Spleen (tissue), 11 donors: ENCODE measurements around the gene PRRT4. TPM values are rescaled to one million over a fixed set of nuclear protein-coding genes. Genes with fewer than 3 reads are reported as not detected.

Source experiments
- DNase-seq: peaks from one replicate; pipeline ENCODE4 v3.0.0-alpha.2; 2020
- H3K27ac ChIP-seq, 8 donors: fragments of 200-600 bp; sonication (generic) in 7 of 8; 1 replicate in 4 of 8; 2 replicates in 4 of 8; pipeline versions ENCODE4 v1.5.0 to v1.8.0; 2016 to 2021; ENCODE audit warnings: inconsistent platforms in 4 of 8, mild to moderate bottlenecking in 4 of 8, moderate library complexity in 1 of 8
- H3K27me3 ChIP-seq, 7 donors: fragments of 200-600 bp; sonication (generic) in 6 of 7; replicated peaks in 1 of 7; 1 replicate in 4 of 7; 2 replicates in 3 of 7; pipeline versions ENCODE4 v1.5.0 to v1.8.0; 2016 to 2021; ENCODE audit warnings: inconsistent platforms in 3 of 7, mild to moderate bottlenecking in 1 of 7
- H3K36me3 ChIP-seq, 6 donors: fragments of 200-600 bp; sonication (generic) in 5 of 6; 1 replicate in 4 of 6; 2 replicates in 2 of 6; pipeline versions ENCODE4 v1.5.0 to v1.8.0; 2016 to 2021; ENCODE audit warnings: inconsistent platforms in 2 of 6
- H3K4me1 ChIP-seq, 6 donors: fragments of 200-600 bp; sonication (generic) in 5 of 6; 1 replicate in 3 of 6; 2 replicates in 3 of 6; pipeline versions ENCODE4 v1.5.0 to v1.8.0; 2016 to 2021; ENCODE audit warnings: inconsistent platforms in 3 of 6
- H3K4me3 ChIP-seq, 8 donors: fragments of 200-600 bp; sonication (generic) in 7 of 8; 1 replicate in 4 of 8; 2 replicates in 4 of 8; pipeline versions ENCODE4 v1.5.0 to v1.8.0; 2016 to 2021; ENCODE audit warnings: inconsistent platforms in 4 of 8, mild to moderate bottlenecking in 4 of 8, moderate library complexity in 2 of 8
- H3K9me3 ChIP-seq, 8 donors: fragments of 200-600 bp; sonication (generic) in 7 of 8; 1 replicate in 4 of 8; 2 replicates in 4 of 8; pipeline versions ENCODE4 v1.5.0 to v1.8.0; 2016 to 2021; ENCODE audit warnings: inconsistent platforms in 4 of 8
- POLR2A ChIP-seq, 3 donors: fragments of 450-650 bp; IDR thresholded peaks; one replicate each; pipeline ENCODE4 v1.5.1; 2017; ENCODE audit warnings: antibody characterized with exemption in 3 of 3, mild to moderate bottlenecking in 1 of 3
- POLR2AphosphoS5 ChIP-seq, 3 donors: sonication (generic); formaldehyde crosslinking; IDR thresholded peaks; one replicate each; pipeline ENCODE4 v1.5.1; 2017; ENCODE audit warnings: antibody characterized with exemption in 3 of 3
- WGBS, 5 donors: extraction: QIAGEN DNeasy Blood & Tissue Kit in 3 of 5; methylation state at CpG; one replicate each; pipeline versions ENCODE4 v1.1.5 to v1.1.7; 2013 to 2018; 5-methylcytosine and 5-hydroxymethylcytosine counted together
- intact Hi-C: fragments of 100-400 bp; cut with DNase I; formaldehyde crosslinking; loops from one replicate; pipeline ENCODE4 v1.15.0; 2023; ENCODE audit warnings: low total_unique reads
- polyA plus RNA-seq, 3 donors: library from polyadenylated mRNA; stranded (reverse); fragments of 200-250 nt; gene quantifications; one replicate each; pipeline ENCODE4 v1.2.1, GENCODE V29; 2013
- total RNA-seq, 7 donors: library from RNA; depleted of rRNA in 3 of 7; stranded (reverse); fragments of >200 nt in 3 of 7; fragmentation: NEBNext Ultra II Directional in 4 of 7; extraction: Animal tissue kit (Norgen Biotek cat#: 25700) in 4 of 7; gene quantifications; one replicate each; pipeline versions ENCODE4 v1.1.0 to v1.2.1, GENCODE V29; 2016 to 2021
- TF ChIP-seq, protein P1 (sequence below), 11 experiments: fragments of 200-600 bp in 7 of 11; fragments of 450-650 bp in 4 of 11; sonication (generic) in 4 of 11; IDR thresholded peaks in 8 of 11; conservative IDR thresholded peaks in 3 of 11; 1 replicate in 7 of 11; 2 replicates in 4 of 11; pipeline versions ENCODE4 v1.4.0 to v1.8.0; 2016 to 2021; ENCODE audit warnings: antibody characterized with exemption in 11 of 11, inconsistent platforms in 4 of 11, mild to moderate bottlenecking in 1 of 11
- donor health status: healthy with polysubstance abuse.
- donor health status: DM: no; HTN: no; CAD: no; lungs with moderate emphysema.
- donor health status: DM: no; HTN: no; CAD: no.
- donor health status: Bipolar disorder and iron deficiency.
- donor health status: healthy.
- donor health status: DM: no; HTN: no; CAD: no.
- donor health status: DM: yes; HTN: yes; CAD: no.

PRRT4 gene
- total and polyA plus RNA-seq, 10 donors: 0.14 to 5.4 (median 0.45) TPM; not detected in 1

DNA sequence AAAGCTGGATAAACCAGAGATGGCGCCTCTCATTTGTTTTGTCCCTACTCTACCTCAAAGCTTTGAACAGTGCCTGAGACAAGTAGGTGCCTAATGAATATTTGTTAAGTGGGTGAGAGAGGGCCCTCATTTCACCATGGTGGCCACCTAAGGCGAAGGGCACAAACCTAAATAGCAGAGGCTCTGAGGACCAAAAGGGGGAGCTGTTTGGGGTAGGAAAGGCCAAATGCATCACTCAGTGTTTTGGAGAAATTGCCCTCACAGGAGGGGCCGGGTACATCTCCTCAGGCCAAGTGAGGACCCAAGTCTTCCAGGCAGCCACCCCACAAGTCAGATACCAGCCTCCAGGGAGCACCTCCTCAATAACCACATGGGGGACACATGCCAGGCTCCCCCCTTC, 34.3 kb upstream of the PRRT4 start:
- 87 to 98% (median 93%) methylated on average over 3 of the region's 3 CpGs for WGBS, 5 donors
- no peaks in the 10 kb centered on the region for H3K4me1 ChIP-seq
- TF ChIP-seq, protein P1, sequence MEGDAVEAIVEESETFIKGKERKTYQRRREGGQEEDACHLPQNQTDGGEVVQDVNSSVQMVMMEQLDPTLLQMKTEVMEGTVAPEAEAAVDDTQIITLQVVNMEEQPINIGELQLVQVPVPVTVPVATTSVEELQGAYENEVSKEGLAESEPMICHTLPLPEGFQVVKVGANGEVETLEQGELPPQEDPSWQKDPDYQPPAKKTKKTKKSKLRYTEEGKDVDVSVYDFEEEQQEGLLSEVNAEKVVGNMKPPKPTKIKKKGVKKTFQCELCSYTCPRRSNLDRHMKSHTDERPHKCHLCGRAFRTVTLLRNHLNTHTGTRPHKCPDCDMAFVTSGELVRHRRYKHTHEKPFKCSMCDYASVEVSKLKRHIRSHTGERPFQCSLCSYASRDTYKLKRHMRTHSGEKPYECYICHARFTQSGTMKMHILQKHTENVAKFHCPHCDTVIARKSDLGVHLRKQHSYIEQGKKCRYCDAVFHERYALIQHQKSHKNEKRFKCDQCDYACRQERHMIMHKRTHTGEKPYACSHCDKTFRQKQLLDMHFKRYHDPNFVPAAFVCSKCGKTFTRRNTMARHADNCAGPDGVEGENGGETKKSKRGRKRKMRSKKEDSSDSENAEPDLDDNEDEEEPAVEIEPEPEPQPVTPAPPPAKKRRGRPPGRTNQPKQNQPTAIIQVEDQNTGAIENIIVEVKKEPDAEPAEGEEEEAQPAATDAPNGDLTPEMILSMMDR (IDR thresholded peaks at IDR 0.05 in 8 of 11, conservative IDR thresholded peaks at IDR 0.05 in 3 of 11): no peak
- TF ChIP-seq POLR2AphosphoS5 (IDR thresholded peaks at IDR 0.05) (no peak), POLR2A (IDR thresholded peaks at IDR 0.05) (no peak)
- intact Hi-C loops: no loop called here
- H3K9me3 ChIP-seq: no peaks in the 10 kb centered on the region
- H3K36me3 ChIP-seq: peaks cover 2 to 98% (median 83%) of the 10 kb centered on the region in 6 donors
- no peak for DNase-seq
- no peaks in the 10 kb centered on the region for H3K27me3 ChIP-seq
- H3K4me3 ChIP-seq: no peak overlapping the region
- H3K27ac ChIP-seq: no peak overlapping the region

DNA sequence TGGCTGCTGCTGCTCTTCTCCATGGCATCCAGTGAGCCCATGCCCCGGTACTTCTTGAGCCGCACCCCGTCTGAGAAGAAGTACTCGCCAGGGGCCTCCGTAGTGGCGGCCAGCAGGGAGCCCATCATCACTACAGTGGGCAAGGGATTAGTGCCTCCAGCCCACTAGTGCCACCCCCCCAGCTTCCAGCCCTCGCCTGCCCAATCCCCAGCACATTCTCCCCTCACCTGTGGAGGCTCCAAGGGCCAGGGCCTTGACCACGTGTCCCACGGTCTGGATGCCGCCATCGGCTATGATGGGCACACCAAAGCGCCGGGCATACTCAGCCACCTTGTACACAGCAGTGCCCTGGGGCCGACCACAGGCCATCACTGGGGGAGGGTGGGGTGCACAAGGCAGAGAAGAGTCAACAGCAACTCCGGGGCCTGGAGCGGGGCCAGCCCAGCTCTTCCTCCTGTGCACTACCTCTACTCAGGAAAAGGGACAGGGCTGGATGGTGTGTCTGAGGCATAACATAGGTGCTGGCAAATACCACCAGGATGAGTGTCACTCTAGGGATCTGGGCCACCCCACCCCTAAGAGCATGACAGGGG, 33.5 kb upstream of the PRRT4 start:
- no peak for DNase-seq
- peaks cover 2 to 91% (median 76%) of the 10 kb centered on the region in 6 donors for H3K36me3 ChIP-seq

DNA sequence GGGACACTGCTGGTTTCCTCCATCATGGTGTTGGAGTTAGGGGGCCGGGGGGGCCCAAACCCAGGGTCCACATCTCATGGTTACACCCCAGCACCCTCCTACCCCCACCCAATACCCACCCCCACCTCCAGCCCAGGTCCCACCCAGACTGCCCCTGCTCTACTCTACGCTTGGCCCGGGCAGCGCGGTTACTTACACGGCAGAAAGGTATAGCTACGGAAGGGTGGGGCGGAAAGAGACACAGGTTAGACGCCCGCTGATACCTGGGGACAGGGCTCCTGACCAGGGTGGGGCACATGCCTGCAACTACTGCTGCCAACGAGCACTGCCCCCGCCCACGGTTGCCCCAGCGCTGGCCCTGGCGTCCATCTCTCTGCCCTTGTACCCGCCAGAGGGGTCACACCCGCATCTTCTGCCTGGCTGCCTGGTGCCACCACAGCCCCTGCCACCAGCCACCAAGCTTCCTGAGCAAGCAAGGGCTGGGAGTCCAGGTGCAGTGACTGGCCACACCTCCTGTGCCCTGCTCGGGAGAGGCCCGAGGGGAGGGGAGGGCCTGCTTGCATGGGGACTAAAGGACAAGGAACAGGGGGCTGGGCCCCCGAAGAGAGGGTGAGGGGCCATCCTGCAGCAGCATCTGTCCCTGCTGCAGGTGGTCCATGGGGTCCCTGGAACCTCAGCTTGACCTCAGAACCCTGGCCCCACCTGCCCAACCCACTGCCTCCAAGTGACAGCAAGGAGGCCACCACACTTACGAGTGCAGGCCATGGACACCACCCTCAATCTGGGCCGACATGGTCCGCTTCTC, 32.2 kb upstream of the PRRT4 start:
- Histone ChIP-seq H3K9me3 (no peaks in the 10 kb centered on the region), H3K36me3 (peaks cover 2 to 78% (median 66%) of the 10 kb centered on the region in 6 donors), H3K4me1 (no peaks in the 10 kb centered on the region), H3K27ac (no peak overlapping the region), H3K4me3 (no peak overlapping the region), H3K27me3 (peaks cover 0 to 10% (median 0%) of the 10 kb centered on the region in 7 donors)
- intact Hi-C loops: no loop called here
- TF ChIP-seq POLR2AphosphoS5 (IDR thresholded peaks at IDR 0.05): peak in 1 of 3 donors; percentile 38
- no peak for TF ChIP-seq POLR2A (IDR thresholded peaks at IDR 0.05)
- DNase-seq: no peak
- WGBS, 5 donors: 91 to 97% (median 94%) methylated on average over 14 to 23 of the region's 23 CpGs

More for the DNA sequence above, 33.5 kb upstream of the PRRT4 start:
- 94 to 97% (median 96%) methylated on average over 11 to 16 of the region's 16 CpGs for WGBS, 5 donors
- TF ChIP-seq, protein P1 (IDR thresholded peaks at IDR 0.05 in 8 of 11, conservative IDR thresholded peaks at IDR 0.05 in 3 of 11): no peak
- TF ChIP-seq POLR2A (IDR thresholded peaks at IDR 0.05): no peak
- TF ChIP-seq POLR2AphosphoS5 (IDR thresholded peaks at IDR 0.05): no peak
- Histone ChIP-seq H3K4me3 (no peak overlapping the region), H3K9me3 (no peaks in the 10 kb centered on the region), H3K4me1 (no peaks in the 10 kb centered on the region), H3K27ac (no peak overlapping the region), H3K27me3 (no peaks in the 10 kb centered on the region)
- intact Hi-C loops: no loop called here

DNA sequence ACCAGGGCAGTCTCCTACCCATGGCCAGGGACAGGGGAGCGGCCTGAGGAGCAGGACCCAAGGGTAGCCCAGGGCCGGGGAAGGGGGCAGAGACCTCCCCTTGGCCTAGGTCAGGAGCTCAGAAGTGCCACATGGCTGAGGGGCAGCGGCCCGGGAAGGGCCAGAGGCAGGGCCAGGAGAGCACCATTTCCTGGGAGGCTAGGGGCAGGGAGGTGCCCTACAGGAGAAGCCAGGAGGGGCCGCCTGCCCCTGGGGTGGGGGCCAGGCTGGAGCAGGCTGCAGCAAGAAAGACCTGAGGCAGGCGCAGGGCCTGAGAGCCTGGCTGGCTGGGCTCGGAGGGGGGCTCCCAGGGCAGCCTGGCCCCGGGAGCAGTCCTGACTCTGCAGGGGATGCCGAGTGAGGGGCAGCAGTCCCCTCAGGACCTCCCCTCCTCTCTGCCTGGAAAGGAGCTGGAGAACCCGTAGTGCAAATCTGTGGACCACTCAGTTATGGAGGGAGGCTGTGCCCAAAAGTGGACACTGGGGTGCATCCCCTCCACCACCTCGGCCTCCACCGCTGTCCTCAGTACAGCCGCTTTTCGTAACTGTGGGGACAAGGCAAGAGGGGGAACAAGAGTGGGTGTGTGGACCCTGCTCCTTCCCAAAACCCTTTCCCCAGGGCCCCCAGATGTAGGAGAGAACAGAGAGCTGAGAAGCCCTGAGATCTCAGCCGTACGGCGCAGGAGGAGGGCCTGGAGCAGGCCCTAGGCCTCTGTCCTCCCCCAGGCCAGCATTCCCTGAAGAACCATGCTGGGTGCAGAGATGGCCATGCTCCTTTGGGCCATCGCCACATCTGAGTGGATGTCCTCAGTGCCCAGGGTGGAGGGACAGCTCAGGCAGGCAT, 31.2 kb upstream of the PRRT4 start:
- DNase-seq: no peak
- H3K36me3 ChIP-seq: peaks cover 2 to 67% (median 58%) of the 10 kb centered on the region in 6 donors
- intact Hi-C loops: no loop called here

More for the DNA sequence above, 31.2 kb upstream of the PRRT4 start:
- peaks cover 0 to 20% (median 0%) of the 10 kb centered on the region in 7 donors for H3K27me3 ChIP-seq
- no peak overlapping the region for H3K4me3 ChIP-seq
- 91 to 98% (median 96%) methylated on average over 11 to 18 of the region's 18 CpGs for WGBS, 5 donors
- no peak overlapping the region for H3K27ac ChIP-seq
- TF ChIP-seq POLR2AphosphoS5 (IDR thresholded peaks at IDR 0.05) (no peak), POLR2A (IDR thresholded peaks at IDR 0.05) (no peak)
- TF ChIP-seq, protein P1 (IDR thresholded peaks at IDR 0.05 in 8 of 11, conservative IDR thresholded peaks at IDR 0.05 in 3 of 11): no peak
- H3K9me3 ChIP-seq: no peaks in the 10 kb centered on the region
- H3K4me1 ChIP-seq: peaks cover 0 to 7% (median 3%) of the 10 kb centered on the region in 6 donors
